Measurements from ENCODE around the gene HPS1.

DNA sequence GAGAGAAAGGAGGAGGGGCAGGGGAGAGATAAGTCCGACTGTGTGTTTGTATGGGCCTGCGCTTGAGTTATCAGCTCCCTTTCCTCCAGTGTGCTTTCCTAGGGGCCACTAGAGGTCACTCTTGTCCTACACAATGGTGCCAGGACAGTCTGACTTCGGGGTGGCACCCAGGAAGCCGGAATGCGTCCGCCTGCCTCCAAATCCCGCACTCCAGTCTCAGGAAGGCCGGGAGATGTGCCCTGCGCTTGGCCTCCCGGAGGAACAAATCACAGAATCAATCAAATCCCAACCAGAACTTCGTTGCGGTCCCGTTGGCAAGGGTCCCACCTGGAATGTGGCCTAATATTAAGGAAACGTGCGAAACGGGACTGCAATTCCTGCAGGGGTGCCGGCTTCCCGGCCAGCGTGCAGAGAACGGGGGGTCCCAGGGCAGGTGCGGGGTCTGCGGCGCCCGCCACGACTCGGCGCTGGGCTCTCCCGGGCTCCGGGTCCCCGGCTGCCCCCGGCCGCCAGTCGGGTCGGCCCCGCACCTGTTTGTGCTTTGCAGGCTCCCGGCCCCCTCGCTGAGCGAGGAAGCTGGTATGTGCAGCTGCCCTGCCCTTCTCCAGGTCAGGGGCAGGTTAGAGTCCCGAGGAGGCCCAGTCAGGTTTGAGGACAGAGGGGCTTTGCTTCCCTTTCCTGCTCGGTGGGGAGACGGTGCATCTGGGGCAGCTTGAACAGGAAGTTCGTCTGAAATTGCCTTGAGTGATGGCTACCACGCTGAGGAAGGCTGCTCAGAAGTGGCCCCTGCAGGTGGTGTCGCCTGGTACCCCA lies 21.0 kb upstream of the HPS1 start:
- peak; percentile 85 for TF ChIP-seq CTCF (conservative IDR thresholded peaks at IDR 0.05; ENCODE audit: low read length)
- no peak for TF ChIP-seq EZH2phosphoT487 (IDR thresholded peaks at IDR 0.05; ENCODE audit: borderline replicate concordance, low read depth, low read length)

Measured in OCI-LY7 (cell line).